ENCODE measurements around the gene EFS.

- no peak for TF ChIP-seq POLR2A (IDR thresholded peaks at IDR 0.05)
- TF ChIP-seq CTCF (IDR thresholded peaks at IDR 0.05), result no peak
- no peak for TF ChIP-seq EP300 (IDR thresholded peaks at IDR 0.05)
- TF ChIP-seq POLR2AphosphoS5 (IDR thresholded peaks at IDR 0.05), result no peak
Observed at GRCh38 chr14:23409966-23410635, 45.1 kb upstream of the EFS start.

All from sigmoid colon (tissue), 4 donors.